PC-9 (cell line): ENCODE data around the gene MLST8. TPM values are rescaled to one million over a fixed set of nuclear protein-coding genes. Genes with fewer than 3 reads are reported as not detected.

ENCODE experiments used
- BruUV-seq: library from RNA; stranded (reverse); fragments of 400-500 nt; replicated peaks from 2 replicates; lab custom pipeline; 2021; lab: Mats Ljungman, UMichigan
- CTCF ChIA-PET: fragments of 300-600 bp; sonication (Branson Sonifier 250); formaldehyde crosslinking; loops from one replicate; lab custom pipeline; 2022; ENCODE audit warnings: antibody characterized with exemption; lab: Charles Lee
- POLR2A ChIA-PET: fragments of 300-600 bp; sonication (Branson Sonifier 250); formaldehyde crosslinking; loops from one replicate; lab custom pipeline; 2022; ENCODE audit warnings: antibody characterized with exemption; ENCODE audit not compliant: unreplicated experiment; lab: Charles Lee
- DNase-seq, 2 experiments: peaks; one replicate each; pipeline versions ENCODE4 v3.0.0 to v3.0.0-alpha.2; 2015 to 2022; ENCODE audit warnings: mixed read lengths in 1 of 2
- H2AFZ ChIP-seq: fragments of 200-600 bp; sonication (generic); 2 replicates; pipeline ENCODE4 v1.8.1; 2017; ENCODE audit warnings: antibody characterized with exemption
- H3F3A ChIP-seq: fragments of 200-600 bp; sonication (generic); 2 replicates; pipeline ENCODE4 v1.8.1; 2017; ENCODE audit warnings: antibody characterized with exemption, mild to moderate bottlenecking, low read depth; ENCODE audit not compliant: insufficient read depth
- H3K27ac ChIP-seq: fragments of 200-600 bp; sonication (generic); 2 replicates; pipeline ENCODE4 v1.6.1; 2016; ENCODE audit warnings: mixed run types
- H3K27me3 ChIP-seq: fragments of 200-600 bp; sonication (generic); 2 replicates; pipeline ENCODE4 v1.6.1; 2016; ENCODE audit warnings: low read depth, mixed run types; ENCODE audit not compliant: insufficient read depth
- H3K36me3 ChIP-seq: fragments of 200-600 bp; sonication (generic); 2 replicates; pipeline ENCODE4 v1.6.1; 2016; ENCODE audit warnings: low read depth, mixed run types
- H3K4me1 ChIP-seq: fragments of 200-600 bp; sonication (generic); replicated peaks from 2 replicates; pipeline ENCODE4 v1.6.1; 2016; ENCODE audit warnings: mixed run types; ENCODE audit not compliant: insufficient read depth
- H3K4me2 ChIP-seq: fragments of 200-600 bp; sonication (generic); 2 replicates; pipeline ENCODE4 v1.6.1; 2017; ENCODE audit warnings: mixed run types
- H3K4me3 ChIP-seq: fragments of 200-600 bp; sonication (generic); 2 replicates; pipeline ENCODE4 v1.6.1; 2016; ENCODE audit warnings: mixed run types
- H3K79me2 ChIP-seq: fragments of 200-600 bp; sonication (generic); 2 replicates; pipeline ENCODE4 v1.6.1; 2017; ENCODE audit warnings: low read depth, mixed run types
- H3K9me2 ChIP-seq: fragments of 200-600 bp; sonication (generic); 2 replicates; pipeline ENCODE4 v1.8.1; 2017; ENCODE audit warnings: mild to moderate bottlenecking; ENCODE audit not compliant: insufficient read depth
- H3K9me3 ChIP-seq: fragments of 200-600 bp; sonication (generic); 2 replicates; pipeline ENCODE4 v1.8.1; 2016; ENCODE audit warnings: low read depth; ENCODE audit not compliant: insufficient read depth
- H4K20me1 ChIP-seq: fragments of 200-600 bp; sonication (generic); 2 replicates; pipeline ENCODE4 v1.8.1; 2017; ENCODE audit not compliant: insufficient read depth
- CTCF ChIP-seq: fragments of 200-600 bp; sonication (generic); conservative IDR thresholded peaks from 2 replicates; pipeline ENCODE4 v1.6.1; 2017; ENCODE audit warnings: mixed run types, antibody characterized with exemption, mild to moderate bottlenecking, moderate library complexity
- EZH2 ChIP-seq: fragments of 200-600 bp; sonication (generic); IDR thresholded peaks from 2 replicates; pipeline ENCODE4 v1.8.0; 2017; ENCODE audit warnings: antibody characterized with exemption, low read depth
- intact Hi-C: fragments of 100-400 bp; cut with micrococcal nuclease; formaldehyde crosslinking; loops from one replicate; pipeline ENCODE4 v1.10.0; 2022; ENCODE audit not compliant: unreplicated experiment
- total RNA-seq: library from RNA; stranded (reverse); gene quantifications from 2 replicates; pipeline ENCODE4 v1.2.3, GENCODE V29; 2021

MLST8 gene
- total RNA-seq, 1 experiment from 2014 or later = 66.3 TPM

GRCh38 chr16:2175454-2175853, 29.8 kb upstream of the MLST8 start:
- CTCF ChIA-PET = no interaction called here
- H3K27me3 ChIP-seq = no peaks in the 10 kb centered on the region

GRCh38 chr16:2176047-2176446, 29.2 kb upstream of the MLST8 start:
- ChIA-PET CTCF (no interaction called here), POLR2A (no interaction called here)
- no peaks in the 10 kb centered on the region for H3K36me3 ChIP-seq
- H3K79me2 ChIP-seq = no peaks in the 10 kb centered on the region
- no peak for DNase-seq
- no peak overlapping the region for H3K27ac ChIP-seq
- H3K4me1 ChIP-seq = no peaks in the 10 kb centered on the region
- no peak overlapping the region for H3K4me3 ChIP-seq
- no peaks in the 10 kb centered on the region for H3K9me3 ChIP-seq
- H4K20me1 ChIP-seq = peaks cover 7% of the 10 kb centered on the region; the same call in 1 of the 2 replicates
- no peaks in the 10 kb centered on the region for H3K9me2 ChIP-seq
- no peaks in the 10 kb centered on the region; the same call in 1 of the 2 replicates for H3F3A ChIP-seq
- no peak for TF ChIP-seq EZH2
- intact Hi-C loops = no loop called here
- no TSS peak for BruUV-seq
- H3K27me3 ChIP-seq = no peaks in the 10 kb centered on the region
- no peak overlapping the region for H3K4me2 ChIP-seq
- H2AFZ ChIP-seq = no peak overlapping the region

More at GRCh38 chr16:2175454-2175853, 29.8 kb upstream of the MLST8 start:
- Histone ChIP-seq H3K79me2 (no peaks in the 10 kb centered on the region), H3K9me2 (no peaks in the 10 kb centered on the region), H3K4me3 (no peak overlapping the region), H3K27ac (no peak overlapping the region), H2AFZ (no peak overlapping the region), H3K4me1 (no peaks in the 10 kb centered on the region), H3F3A (no peaks in the 10 kb centered on the region; the same call in 1 of the 2 replicates), H4K20me1 (peaks cover 7% of the 10 kb centered on the region; the same call in 1 of the 2 replicates), H3K9me3 (no peaks in the 10 kb centered on the region), H3K36me3 (no peaks in the 10 kb centered on the region), H3K4me2 (no peak overlapping the region)
- no peak for TF ChIP-seq CTCF
- TF ChIP-seq EZH2 = no peak
- intact Hi-C loops = no loop called here
- no TSS peak for BruUV-seq
- POLR2A ChIA-PET = no interaction called here
- DNase-seq = no peak

GRCh38 chr16:2177101-2177500, 28.2 kb upstream of the MLST8 start:
- H4K20me1 ChIP-seq = 0 out of 2 replicates have a peak, but pooled peaks cover 5% of the 10 kb centered on the region
- no peaks in the 10 kb centered on the region; the same call in 1 of the 2 replicates for H3F3A ChIP-seq
- no peaks in the 10 kb centered on the region for H3K27me3 ChIP-seq
- H3K4me1 ChIP-seq = no peaks in the 10 kb centered on the region
- no peak overlapping the region for H2AFZ ChIP-seq
- ChIA-PET CTCF (no interaction called here), POLR2A (no interaction called here)
- H3K9me2 ChIP-seq = no peaks in the 10 kb centered on the region
- H3K4me2 ChIP-seq = no peak overlapping the region
- DNase-seq = no peak
- H3K36me3 ChIP-seq = no peaks in the 10 kb centered on the region
- H3K9me3 ChIP-seq = no peaks in the 10 kb centered on the region
- no TSS peak for BruUV-seq
- H3K79me2 ChIP-seq = no peaks in the 10 kb centered on the region
- intact Hi-C loops = no loop called here
- no peak overlapping the region for H3K27ac ChIP-seq
- H3K4me3 ChIP-seq = no peak overlapping the region
- no peak for TF ChIP-seq EZH2
- no peak for TF ChIP-seq CTCF
